B cell (primary cell): ENCODE data around the gene CIZ1. TPM values are rescaled to one million over a fixed set of nuclear protein-coding genes. Genes with fewer than 3 reads are reported as not detected.

Source experiments
- ATAC-seq: fragments of 200-7000 bp; cut with Tn5 transposase; one replicate; pipeline ENCODE4 v1.10.0; 2021; ENCODE audit warnings: low read depth, mild to moderate bottlenecking, moderate number of reproducible peaks, moderate library complexity
- CTCF ChIA-PET: fragments of 350-600 bp; sonication (Branson Sonifier 250); formaldehyde crosslinking; loops from one replicate; lab custom pipeline; 2021; ENCODE audit warnings: antibody characterized with exemption, inconsistent platforms; lab: Charles Lee
- POLR2A ChIA-PET: fragments of 350-600 bp; sonication (Branson Sonifier 250); formaldehyde crosslinking; loops from one replicate; lab custom pipeline; 2021; ENCODE audit warnings: antibody characterized with exemption; lab: Charles Lee
- DNase-seq: peaks from one replicate; pipeline ENCODE4 v3.0.0; 2013
- H2AFZ ChIP-seq: 2 replicates; pipeline ENCODE4 v1.6.1; 2012; ENCODE audit warnings: mild to moderate bottlenecking, low read depth, low read length; ENCODE audit not compliant: insufficient read depth, poor library complexity, severe bottlenecking
- H3K27ac ChIP-seq, 2 donors: 1 replicate in 1 of 2; 2 replicates in 1 of 2; pipeline ENCODE4 v1.5.1; 2012 to 2013; ENCODE audit warnings: low read length in 2 of 2, mild to moderate bottlenecking in 2 of 2, moderate library complexity in 1 of 2
- H3K27me3 ChIP-seq, 4 experiments: fragments of 200-600 bp in 1 of 4; sonication (generic) in 1 of 4; replicated peaks in 1 of 4; 1 replicate in 2 of 4; 2 replicates in 2 of 4; pipeline versions ENCODE4 v1.6.1 to v1.7.0; 2013 to 2016; ENCODE audit warnings: low read length in 3 of 4, mild to moderate bottlenecking in 2 of 4, mixed read lengths in 1 of 4, moderate library complexity in 1 of 4; ENCODE audit not compliant: insufficient read depth in 4 of 4, control insufficient read depth in 3 of 4; ENCODE audit errors: control extremely low read depth in 1 of 4
- H3K36me3 ChIP-seq, 2 experiments: replicated peaks in 1 of 2; 1 replicate in 1 of 2; 2 replicates in 1 of 2; pipeline versions ENCODE4 v1.6.1 to v1.7.1; 2013; ENCODE audit warnings: low read length in 1 of 2; ENCODE audit not compliant: insufficient read depth in 2 of 2, control insufficient read depth in 1 of 2; ENCODE audit errors: control extremely low read depth in 1 of 2, extremely low read depth in 1 of 2
- H3K4me1 ChIP-seq, 2 donors: fragments of 200-600 bp in 1 of 2; sonication (generic) in 1 of 2; 1 replicate in 1 of 2; 2 replicates in 1 of 2; pipeline versions ENCODE4 v1.5.1 to v1.6.1; 2013 to 2017; ENCODE audit warnings: low read length in 2 of 2; ENCODE audit not compliant: control insufficient read depth in 2 of 2, insufficient read depth in 2 of 2
- H3K4me2 ChIP-seq: replicated peaks from 2 replicates; pipeline ENCODE3; 2012; ENCODE audit warnings: mild to moderate bottlenecking, low read depth, low read length; ENCODE audit not compliant: poor library complexity, severe bottlenecking
- H3K4me3 ChIP-seq, 5 experiments: fragments of 200-600 bp in 1 of 5; sonication (generic) in 1 of 5; 1 replicate in 3 of 5; 2 replicates in 2 of 5; pipeline versions ENCODE4 v1.5.1 to v1.7.0; 2011 to 2016; ENCODE audit warnings: low read length in 4 of 5, mild to moderate bottlenecking in 4 of 5, low read depth in 2 of 5, control low read depth in 1 of 5, moderate library complexity in 1 of 5; ENCODE audit not compliant: insufficient read depth in 1 of 5; ENCODE audit errors: control extremely low read depth in 1 of 5, extremely low read depth in 1 of 5
- H3K79me2 ChIP-seq: fragments of 200-600 bp; sonication (generic); one replicate; pipeline ENCODE4 v1.6.0; 2016; ENCODE audit warnings: low read length; ENCODE audit not compliant: control insufficient read depth, insufficient read depth
- H3K9ac ChIP-seq: fragments of 200-600 bp; sonication (generic); 2 replicates; pipeline ENCODE4 v1.6.1; 2017; ENCODE audit warnings: mild to moderate bottlenecking, low read length, moderate library complexity
- H3K9me3 ChIP-seq, 3 donors: one replicate each; pipeline versions ENCODE4 v1.6.1 to v1.7.1; 2013; ENCODE audit warnings: low read length in 2 of 3; ENCODE audit not compliant: control insufficient read depth in 2 of 3, insufficient read depth in 1 of 3; ENCODE audit errors: control extremely low read depth in 1 of 3
- H4K20me1 ChIP-seq: 2 replicates; pipeline ENCODE4 v1.6.0; 2012; ENCODE audit warnings: mild to moderate bottlenecking, low read length; ENCODE audit not compliant: insufficient read depth, control insufficient read depth, poor library complexity, severe bottlenecking
- H3K27ac Mint-ChIP-seq: one replicate; pipeline ENCODE4 v1.8.0; 2021; ENCODE audit warnings: mixed read lengths
- H3K27me3 Mint-ChIP-seq: one replicate; pipeline ENCODE4 v1.8.0; 2021; ENCODE audit warnings: mixed read lengths
- H3K4me1 Mint-ChIP-seq: one replicate; pipeline ENCODE4 v1.8.0; 2021; ENCODE audit warnings: mixed read lengths
- H3K4me3 Mint-ChIP-seq: one replicate; pipeline ENCODE4 v1.8.0; 2021; ENCODE audit warnings: mixed read lengths
- H3K9me3 Mint-ChIP-seq: one replicate; pipeline ENCODE4 v1.8.0; 2022; ENCODE audit warnings: mixed read lengths; ENCODE audit not compliant: insufficient read depth
- CTCF ChIP-seq: fragments of 200-600 bp; IDR thresholded peaks from one replicate; pipeline ENCODE4 v1.8.0; 2022; ENCODE audit warnings: antibody characterized with exemption, mild to moderate bottlenecking
- EZH2 ChIP-seq: IDR thresholded peaks from 2 replicates; pipeline ENCODE4 v1.6.1; 2012; ENCODE audit warnings: borderline replicate concordance, low read depth, mild to moderate bottlenecking, moderate library complexity, low read length; ENCODE audit not compliant: insufficient read depth, poor library complexity, severe bottlenecking
- WGBS: methylation state at CpG from one replicate; pipeline ENCODE4 v1.1.5; 2013; ENCODE audit warnings: missing lambda C conversion rate; ENCODE audit not compliant: insufficient coverage; 5-methylcytosine and 5-hydroxymethylcytosine counted together
- intact Hi-C: fragments of 100-400 bp; cut with micrococcal nuclease; formaldehyde crosslinking; loops from one replicate; pipeline ENCODE4 v1.10.0; 2022
- polyA plus RNA-seq: library from polyadenylated mRNA; depleted of rRNA; stranded (reverse); fragments of >200 nt; gene quantifications from 2 replicates; pipeline ENCODE4 v1.2.3, GENCODE V29; 2012
- total RNA-seq, 2 donors: library from RNA; stranded (reverse); fragments of 120-200 nt in 1 of 2; gene quantifications; 1 replicate in 1 of 2; 2 replicates in 1 of 2; pipeline versions ENCODE4 v1.2.3 to v1.2.4, GENCODE V29; 2013 to 2022

CIZ1 gene
- total and polyA plus RNA-seq, 2 donors (not counting 1 experiment from before 2014, with no cell fraction given), result 79.9 to 160 TPM

- ChIA-PET POLR2A (no interaction called here), CTCF (no interaction called here)
- Histone ChIP-seq H3K79me2 (no peaks in the 10 kb centered on the region), H3K27ac (no peak overlapping the region), H3K36me3 (no peaks in the 10 kb centered on the region), H3K4me2 (no peak overlapping the region), H4K20me1 (no peaks in the 10 kb centered on the region), H3K27me3 (peaks cover 0 to 35% (median 6%) of the 10 kb centered on the region in 4 experiments), H3K4me3 (no peak overlapping the region), H3K9me3 (no peaks in the 10 kb centered on the region), H3K4me1 (peaks cover 2 to 4% of the 10 kb centered on the region in 2 donors), H2AFZ (no peak overlapping the region), H3K9ac (no peak overlapping the region)
- Mint-ChIP-seq H3K27me3 (peaks cover 46% of the 10 kb centered on the region), H3K4me1 (peaks cover 5% of the 10 kb centered on the region), H3K4me3 (no peak overlapping the region), H3K9me3 (no peaks in the 10 kb centered on the region), H3K27ac (no peak overlapping the region)
- intact Hi-C loops, result no loop called here
- DNase-seq (no peak), ATAC-seq (no peak)
- TF ChIP-seq CTCF, result no peak
- no peak for TF ChIP-seq EZH2
- WGBS, result 70% methylated on average over 6 of the region's 15 CpGs
These were observed 17.7 kb upstream of the CIZ1 start for GRCh38 chr9:128208946-128209669.

GRCh38 chr9:128208386-128208785 is 17.0 kb upstream of the CIZ1 start:
- H3K9ac ChIP-seq, result no peak overlapping the region
- TF ChIP-seq EZH2 (no peak), CTCF (no peak)
- no peak for ATAC-seq
- no peaks in the 10 kb centered on the region for H4K20me1 ChIP-seq
- no peaks in the 10 kb centered on the region for H3K9me3 Mint-ChIP-seq
- H3K4me2 ChIP-seq, result no peak overlapping the region
- H3K36me3 ChIP-seq, result no peaks in the 10 kb centered on the region
- intact Hi-C loops, result no loop called here
- H3K27ac ChIP-seq, result no peak overlapping the region
- no peak overlapping the region for H2AFZ ChIP-seq
- peaks cover 44% of the 10 kb centered on the region for H3K27me3 Mint-ChIP-seq
- H3K9me3 ChIP-seq, result no peaks in the 10 kb centered on the region
- peaks cover 0 to 40% (median 8%) of the 10 kb centered on the region in 4 experiments for H3K27me3 ChIP-seq
- H3K4me1 ChIP-seq, result peaks cover 8 to 11% of the 10 kb centered on the region in 2 donors
- WGBS, result 94% methylated on average over 7 of the region's 7 CpGs
- POLR2A ChIA-PET, result interaction anchor here (0.5 to 0.7 kb wide), 3 partner anchors 12 to 155 kb away, joined by 3 to 8 read pairs (median 5); no protein-coding TSS in a partner anchor
- H3K4me3 Mint-ChIP-seq, result no peak overlapping the region
- no peaks in the 10 kb centered on the region for H3K79me2 ChIP-seq
- no peak overlapping the region for H3K4me3 ChIP-seq
- H3K27ac Mint-ChIP-seq, result no peak overlapping the region
- H3K4me1 Mint-ChIP-seq, result peaks cover 5% of the 10 kb centered on the region
- no peak for DNase-seq
- CTCF ChIA-PET, result interaction anchor here (0.9 kb wide), 1 partner anchor 9 kb away, joined by 4 read pairs; no protein-coding TSS in a partner anchor
